Measurements from ENCODE around the gene PDZK1.

PDZK1 gene

GRCh38 chr1:145747398-145748247, 40.5 kb upstream of the PDZK1 start:
- Histone ChIP-seq H3K9me2 (replicated peaks; ENCODE audit: low read depth, low read length) (no peaks in the 10 kb centered on the region), H3K9me3 (ENCODE audit: insufficient read depth, low read depth, low read length) (no peaks in the 10 kb centered on the region), H2AFZ (ENCODE audit: low read length) (no peak overlapping the region), H3K4me2 (ENCODE audit: low read depth, low read length, poor library complexity, severe bottlenecking) (no peak overlapping the region), H4K20me1 (ENCODE audit: insufficient read depth, low read length, poor library complexity, severe bottlenecking) (no peaks in the 10 kb centered on the region), H3K79me2 (ENCODE audit: insufficient read depth, low read length) (no peaks in the 10 kb centered on the region), H3K9ac (ENCODE audit: low read depth, low read length, poor library complexity, severe bottlenecking) (no peak overlapping the region), H3K27me3 (ENCODE audit: insufficient read depth, low read length, poor library complexity, severe bottlenecking) (no peaks in the 10 kb centered on the region), H3K4me1 (ENCODE audit: insufficient read depth, low read length, poor library complexity, severe bottlenecking) (no peaks in the 10 kb centered on the region), H3F3A (ENCODE audit: low read depth) (no peaks in the 10 kb centered on the region), H3K4me3 (ENCODE audit: low read length, poor library complexity, severe bottlenecking) (no peak overlapping the region), H3K36me3 (ENCODE audit: insufficient read depth, low read length) (peaks cover 88% of the 10 kb centered on the region; the same call in 1 of the 2 replicates)
- TF ChIP-seq EZH2phosphoT487 (IDR thresholded peaks at IDR 0.05; ENCODE audit: borderline replicate concordance), result no peak
- no peak for TF ChIP-seq CTCF (conservative IDR thresholded peaks at IDR 0.05; ENCODE audit: low read length)

GRCh38 chr1:145740269-145740668, 33.1 kb upstream of the PDZK1 start:
- Histone ChIP-seq H3K9ac (ENCODE audit: low read depth, low read length, poor library complexity, severe bottlenecking) (no peak overlapping the region), H3K27me3 (ENCODE audit: insufficient read depth, low read length, poor library complexity, severe bottlenecking) (no peaks in the 10 kb centered on the region), H2AFZ (ENCODE audit: low read length) (no peak overlapping the region), H3K4me3 (ENCODE audit: low read length, poor library complexity, severe bottlenecking) (no peak overlapping the region), H3K4me1 (ENCODE audit: insufficient read depth, low read length, poor library complexity, severe bottlenecking) (no peaks in the 10 kb centered on the region), H3F3A (ENCODE audit: low read depth) (no peaks in the 10 kb centered on the region), H3K36me3 (ENCODE audit: insufficient read depth, low read length) (peaks cover 35% of the 10 kb centered on the region; the same call in 1 of the 2 replicates), H3K4me2 (ENCODE audit: low read depth, low read length, poor library complexity, severe bottlenecking) (no peak overlapping the region), H3K9me3 (ENCODE audit: insufficient read depth, low read depth, low read length) (no peaks in the 10 kb centered on the region), H3K9me2 (replicated peaks; ENCODE audit: low read depth, low read length) (no peaks in the 10 kb centered on the region), H3K79me2 (ENCODE audit: insufficient read depth, low read length) (no peaks in the 10 kb centered on the region), H4K20me1 (ENCODE audit: insufficient read depth, low read length, poor library complexity, severe bottlenecking) (no peaks in the 10 kb centered on the region)
- TF ChIP-seq EZH2phosphoT487 (IDR thresholded peaks at IDR 0.05; ENCODE audit: borderline replicate concordance) (no peak), CTCF (conservative IDR thresholded peaks at IDR 0.05; ENCODE audit: low read length) (no peak)

- TF ChIP-seq EZH2phosphoT487 (IDR thresholded peaks at IDR 0.05; ENCODE audit: borderline replicate concordance) (no peak), CTCF (conservative IDR thresholded peaks at IDR 0.05; ENCODE audit: low read length) (no peak)
- Histone ChIP-seq H3K4me2 (ENCODE audit: low read depth, low read length, poor library complexity, severe bottlenecking) (no peak overlapping the region), H3K9me3 (ENCODE audit: insufficient read depth, low read depth, low read length) (no peaks in the 10 kb centered on the region)
Observed at GRCh38 chr1:145736191-145736590, 29.0 kb upstream of the PDZK1 start.

More at GRCh38 chr1:145736191-145736590, 29.0 kb upstream of the PDZK1 start:
- H3K9me2 ChIP-seq (replicated peaks; ENCODE audit: low read depth, low read length), result no peaks in the 10 kb centered on the region
- peaks cover 3% of the 10 kb centered on the region for H3K4me1 ChIP-seq (ENCODE audit: insufficient read depth, low read length, poor library complexity, severe bottlenecking)
- H3K79me2 ChIP-seq (ENCODE audit: insufficient read depth, low read length), result no peaks in the 10 kb centered on the region
- H3F3A ChIP-seq (ENCODE audit: low read depth), result no peaks in the 10 kb centered on the region
- H3K27me3 ChIP-seq (ENCODE audit: insufficient read depth, low read length, poor library complexity, severe bottlenecking), result no peaks in the 10 kb centered on the region
- no peak overlapping the region for H2AFZ ChIP-seq (ENCODE audit: low read length)
- H3K4me3 ChIP-seq (ENCODE audit: low read length, poor library complexity, severe bottlenecking), result no peak overlapping the region
- H3K36me3 ChIP-seq (ENCODE audit: insufficient read depth, low read length), result peaks cover 1% of the 10 kb centered on the region; the same call in 1 of the 2 replicates
- no peaks in the 10 kb centered on the region for H4K20me1 ChIP-seq (ENCODE audit: insufficient read depth, low read length, poor library complexity, severe bottlenecking)
- no peak overlapping the region for H3K9ac ChIP-seq (ENCODE audit: low read depth, low read length, poor library complexity, severe bottlenecking)

All from Loucy (cell line).